ENCODE results near the gene OR51I2. TPM values are rescaled to one million over a fixed set of nuclear protein-coding genes. Genes with fewer than 3 reads are reported as not detected.

OR51I2 gene
- total RNA-seq, 2 experiments from 2014 or later = not detected

DNA sequence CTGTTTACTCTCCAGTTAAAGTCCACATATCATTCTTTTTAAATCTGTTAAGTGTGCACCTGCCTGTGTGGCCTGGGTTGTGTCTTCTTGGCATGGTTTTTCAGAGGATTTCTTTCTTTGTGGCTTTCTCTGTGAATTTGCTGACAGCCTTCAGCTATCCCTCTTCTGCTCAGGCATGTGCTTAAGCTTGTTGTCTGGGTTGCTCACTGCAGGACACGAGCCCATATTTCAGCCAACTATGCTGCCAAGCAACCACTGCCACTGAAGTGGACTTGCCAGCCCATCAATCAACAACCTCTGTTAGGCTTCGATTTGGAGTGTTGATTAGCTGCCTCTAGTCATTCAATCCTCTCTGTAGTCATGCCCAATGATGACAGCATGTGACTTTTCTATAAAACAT is 18.4 kb downstream of the OR51I2 start:
- TF ChIP-seq EZH2phosphoT487 (IDR thresholded peaks at IDR 0.05; ENCODE audit: borderline replicate concordance, low read depth, low read length) = no peak
- TF ChIP-seq, protein P1, sequence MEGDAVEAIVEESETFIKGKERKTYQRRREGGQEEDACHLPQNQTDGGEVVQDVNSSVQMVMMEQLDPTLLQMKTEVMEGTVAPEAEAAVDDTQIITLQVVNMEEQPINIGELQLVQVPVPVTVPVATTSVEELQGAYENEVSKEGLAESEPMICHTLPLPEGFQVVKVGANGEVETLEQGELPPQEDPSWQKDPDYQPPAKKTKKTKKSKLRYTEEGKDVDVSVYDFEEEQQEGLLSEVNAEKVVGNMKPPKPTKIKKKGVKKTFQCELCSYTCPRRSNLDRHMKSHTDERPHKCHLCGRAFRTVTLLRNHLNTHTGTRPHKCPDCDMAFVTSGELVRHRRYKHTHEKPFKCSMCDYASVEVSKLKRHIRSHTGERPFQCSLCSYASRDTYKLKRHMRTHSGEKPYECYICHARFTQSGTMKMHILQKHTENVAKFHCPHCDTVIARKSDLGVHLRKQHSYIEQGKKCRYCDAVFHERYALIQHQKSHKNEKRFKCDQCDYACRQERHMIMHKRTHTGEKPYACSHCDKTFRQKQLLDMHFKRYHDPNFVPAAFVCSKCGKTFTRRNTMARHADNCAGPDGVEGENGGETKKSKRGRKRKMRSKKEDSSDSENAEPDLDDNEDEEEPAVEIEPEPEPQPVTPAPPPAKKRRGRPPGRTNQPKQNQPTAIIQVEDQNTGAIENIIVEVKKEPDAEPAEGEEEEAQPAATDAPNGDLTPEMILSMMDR (conservative IDR thresholded peaks at IDR 0.05; ENCODE audit: low read length) = no peak
- no peaks in the 10 kb centered on the region for H3K79me2 ChIP-seq (ENCODE audit: insufficient read depth, low read depth, low read length)
- ChIA-PET CTCF (ENCODE audit: unreplicated experiment) (no interaction called here), POLR2A (no interaction called here)
- no peak overlapping the region for H3K4me3 ChIP-seq (ENCODE audit: low read depth, low read length, poor library complexity, severe bottlenecking)
- no peak overlapping the region for H3K4me2 ChIP-seq (ENCODE audit: low read length)
- DNase-seq (ENCODE audit: low spot score) = no peak
- intact Hi-C loops (cut with micrococcal nuclease; ENCODE audit: unreplicated experiment) = no loop called here
- no peak overlapping the region for H2AFZ ChIP-seq (ENCODE audit: low read length)
- no peaks in the 10 kb centered on the region for H3K9me3 ChIP-seq (ENCODE audit: low read length)
- BruUV-seq (replicated peaks) = no TSS peak
- no peaks in the 10 kb centered on the region for H4K20me1 ChIP-seq (ENCODE audit: insufficient read depth, low read length)
- no peaks in the 10 kb centered on the region for H3K4me1 ChIP-seq (ENCODE audit: insufficient read depth, low read length, poor library complexity, severe bottlenecking)
- no peak overlapping the region for H3K27ac ChIP-seq (ENCODE audit: low read depth, low read length, poor library complexity, severe bottlenecking)
- no peaks in the 10 kb centered on the region for H3K36me3 ChIP-seq (ENCODE audit: insufficient read depth, low read length)
- no peaks in the 10 kb centered on the region for H3K9me2 ChIP-seq (ENCODE audit: insufficient read depth, low read length)

DNA sequence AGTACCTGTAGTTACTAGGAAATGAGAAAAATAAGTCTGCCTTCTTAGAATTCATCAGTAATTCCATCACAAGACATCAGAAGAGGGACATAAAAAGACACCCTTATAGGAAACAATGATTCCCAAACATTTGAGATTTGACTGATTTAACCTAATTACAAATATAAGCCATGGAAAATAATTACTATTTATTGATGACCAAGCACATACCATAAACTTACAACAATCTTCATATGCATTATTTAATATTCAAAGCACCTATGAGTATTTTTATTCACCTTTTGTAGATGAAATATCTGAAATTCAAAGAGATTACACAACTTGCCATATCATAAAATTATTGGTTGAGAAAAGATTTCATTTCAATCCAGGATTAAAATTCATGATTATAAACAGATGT is 24.8 kb downstream of the OR51I2 start:
- Histone ChIP-seq H3K4me3 (ENCODE audit: low read depth, low read length, poor library complexity, severe bottlenecking) (no peak overlapping the region), H3K9me3 (ENCODE audit: low read length) (no peaks in the 10 kb centered on the region), H3K27ac (ENCODE audit: low read depth, low read length, poor library complexity, severe bottlenecking) (no peak overlapping the region), H2AFZ (ENCODE audit: low read length) (no peak overlapping the region), H3K79me2 (ENCODE audit: insufficient read depth, low read depth, low read length) (no peaks in the 10 kb centered on the region), H3K4me2 (ENCODE audit: low read length) (no peak overlapping the region), H3K4me1 (ENCODE audit: insufficient read depth, low read length, poor library complexity, severe bottlenecking) (no peaks in the 10 kb centered on the region), H3K36me3 (ENCODE audit: insufficient read depth, low read length) (no peaks in the 10 kb centered on the region), H4K20me1 (ENCODE audit: insufficient read depth, low read length) (no peaks in the 10 kb centered on the region), H3K9me2 (ENCODE audit: insufficient read depth, low read length) (no peaks in the 10 kb centered on the region)
- BruUV-seq (replicated peaks) = no TSS peak
- intact Hi-C loops (cut with micrococcal nuclease; ENCODE audit: unreplicated experiment) = loop anchor here (10.0 kb wide), 1 partner anchor 241 kb away; no protein-coding TSS in a partner anchor
- CTCF ChIA-PET (ENCODE audit: unreplicated experiment) = no interaction called here
- no peak for DNase-seq (ENCODE audit: low spot score)
- POLR2A ChIA-PET = no interaction called here
- TF ChIP-seq, protein P1 (conservative IDR thresholded peaks at IDR 0.05; ENCODE audit: low read length) = no peak
- TF ChIP-seq EZH2phosphoT487 (IDR thresholded peaks at IDR 0.05; ENCODE audit: borderline replicate concordance, low read depth, low read length) = no peak

DNA sequence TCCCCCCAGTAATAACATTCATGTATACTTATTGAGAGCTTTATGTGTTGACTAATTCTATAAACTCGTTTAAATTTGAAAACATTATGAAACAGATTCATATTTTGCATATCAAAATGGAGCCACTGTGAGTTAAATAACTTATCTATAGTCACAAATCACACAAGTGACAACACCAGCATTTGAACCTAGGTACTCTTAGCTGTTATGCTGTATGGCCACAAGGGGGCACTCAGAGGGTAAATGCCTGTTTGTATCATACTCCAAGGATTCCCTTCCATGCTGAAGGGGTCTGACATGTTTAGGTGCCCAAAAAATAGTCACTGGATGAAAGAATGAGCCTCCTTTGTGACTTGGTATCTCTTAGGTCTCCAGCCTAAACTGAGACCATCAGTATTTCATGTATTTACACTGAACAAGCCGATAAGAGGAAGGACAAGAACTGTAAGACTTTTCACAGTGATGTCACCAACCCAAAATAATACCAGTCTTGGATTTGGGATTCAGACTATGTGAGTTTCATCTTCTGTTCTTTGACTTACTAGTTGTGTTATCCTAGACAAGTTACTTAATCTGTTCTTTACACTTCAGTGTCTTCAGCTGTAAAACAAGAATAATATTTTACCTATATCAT is 27.2 kb downstream of the OR51I2 start:
- no peaks in the 10 kb centered on the region for H3K4me1 ChIP-seq (ENCODE audit: insufficient read depth, low read length, poor library complexity, severe bottlenecking)
- no peak overlapping the region for H3K4me2 ChIP-seq (ENCODE audit: low read length)
- no peaks in the 10 kb centered on the region for H3K9me3 ChIP-seq (ENCODE audit: low read length)
- peak; percentile 60 for DNase-seq (ENCODE audit: low spot score)
- intact Hi-C loops (cut with micrococcal nuclease; ENCODE audit: unreplicated experiment) = loop anchor here (1.0 to 10.0 kb wide), 2 partner anchors 238 to 332 kb away; partner anchors contain the start of gene OR52N2
- H3K4me3 ChIP-seq (ENCODE audit: low read depth, low read length, poor library complexity, severe bottlenecking) = no peak overlapping the region
- H4K20me1 ChIP-seq (ENCODE audit: insufficient read depth, low read length) = no peaks in the 10 kb centered on the region
- TF ChIP-seq, protein P1 (conservative IDR thresholded peaks at IDR 0.05; ENCODE audit: low read length) = peak; percentile 94
- TF ChIP-seq EZH2phosphoT487 (IDR thresholded peaks at IDR 0.05; ENCODE audit: borderline replicate concordance, low read depth, low read length) = no peak
- CTCF ChIA-PET (ENCODE audit: unreplicated experiment) = interaction anchor here (0.6 kb wide), 1 partner anchor 415 kb away, joined by 3 read pairs; no protein-coding TSS in a partner anchor
- no TSS peak for BruUV-seq (replicated peaks)
- H2AFZ ChIP-seq (ENCODE audit: low read length) = no peak overlapping the region
- H3K36me3 ChIP-seq (ENCODE audit: insufficient read depth, low read length) = no peaks in the 10 kb centered on the region
- no peaks in the 10 kb centered on the region for H3K79me2 ChIP-seq (ENCODE audit: insufficient read depth, low read depth, low read length)
- no peak overlapping the region for H3K27ac ChIP-seq (ENCODE audit: low read depth, low read length, poor library complexity, severe bottlenecking)
- H3K9me2 ChIP-seq (ENCODE audit: insufficient read depth, low read length) = no peaks in the 10 kb centered on the region
- POLR2A ChIA-PET = interaction anchor here (0.6 to 0.8 kb wide), 2 partner anchors 13 to 1754 kb away, joined by 5 read pairs; no protein-coding TSS in a partner anchor
